Activated T-cell treated with anti-CD3 and anti-CD28 coated beads for 24 hours (primary cell): Measurements from ENCODE around the gene MINDY1.

ENCODE experiments used
- DNase-seq: peaks from one replicate; pipeline ENCODE4 v3.0.0-alpha.2; 2020; ENCODE audit warnings: low read depth

Gene MINDY1

GRCh38 chr1:150985179-150985825 lies 21.4 kb downstream of the MINDY1 start:
- no peak for DNase-seq

GRCh38 chr1:150981805-150982712 lies 24.6 kb downstream of the MINDY1 start, which contains the start of gene ANXA9:
Gene ANXA9, plus strand, starts transcription at chr1:150982292. Its CDS starts 814 bp downstream, at chr1:150983106.
- DNase-seq = no peak

- no peak for DNase-seq
Observed at GRCh38 chr1:150981177-150981804, 25.4 kb downstream of the MINDY1 start.

- peak; percentile 83 for DNase-seq
Observed at GRCh38 chr1:150979092-150980056, 27.3 kb downstream of the MINDY1 start.

GRCh38 chr1:150976879-150977694 lies 29.6 kb downstream of the MINDY1 start:
- peak; percentile 61 for DNase-seq

GRCh38 chr1:150976401-150976821 lies 30.3 kb downstream of the MINDY1 start:
- no peak for DNase-seq

- peak; percentile 55 for DNase-seq
Observed at GRCh38 chr1:150974580-150975478, 31.9 kb downstream of the MINDY1 start, which contains the start of gene CERS2. Gene CERS2, minus strand, starts transcription at chr1:150974835. Its CDS starts 5,745 bp downstream, at chr1:150969090.

- peak; percentile 20 for DNase-seq
Observed at GRCh38 chr1:150973836-150974579, 32.7 kb downstream of the MINDY1 start.

- no peak for DNase-seq
Observed at GRCh38 chr1:150973258-150973835, 33.4 kb downstream of the MINDY1 start.

GRCh38 chr1:150972417-150972940 lies 34.2 kb downstream of the MINDY1 start:
- DNase-seq = no peak

- DNase-seq = no peak
Observed at GRCh38 chr1:150971583-150972416, 34.9 kb downstream of the MINDY1 start.

- no peak for DNase-seq
Observed at GRCh38 chr1:150970808-150971582, 35.7 kb downstream of the MINDY1 start.

GRCh38 chr1:150969626-150970025 lies 37.1 kb downstream of the MINDY1 start:
- no peak for DNase-seq

- DNase-seq = no peak
Observed at GRCh38 chr1:150968491-150968890, 38.2 kb downstream of the MINDY1 start.

GRCh38 chr1:150967936-150968335 lies 38.8 kb downstream of the MINDY1 start:
- no peak for DNase-seq

GRCh38 chr1:150966011-150966410 lies 40.7 kb downstream of the MINDY1 start:
- no peak for DNase-seq
